ENCODE measurements around the gene SNX3.
A peak's percentile ranks its signal among the peaks of the same experiment; 100 is the strongest.

The SNX3 gene

GRCh38 chr6:108200631-108201030 lies 60.2 kb downstream of the SNX3 start:
- no peaks in the 10 kb centered on the region for H3K9me3 ChIP-seq (ENCODE audit: severe bottlenecking)
- no peaks in the 10 kb centered on the region for H3K27me3 ChIP-seq (ENCODE audit: insufficient read depth, poor library complexity, severe bottlenecking)
- no peak overlapping the region for H3K4me3 ChIP-seq (ENCODE audit: severe bottlenecking)
- ATAC-seq (ENCODE audit: low read depth): peak; percentile 95
- H3K36me3 ChIP-seq (ENCODE audit: low read depth): no peaks in the 10 kb centered on the region
- peak; percentile 71 for DNase-seq (ENCODE audit: low spot score)
- TF ChIP-seq, protein P1, sequence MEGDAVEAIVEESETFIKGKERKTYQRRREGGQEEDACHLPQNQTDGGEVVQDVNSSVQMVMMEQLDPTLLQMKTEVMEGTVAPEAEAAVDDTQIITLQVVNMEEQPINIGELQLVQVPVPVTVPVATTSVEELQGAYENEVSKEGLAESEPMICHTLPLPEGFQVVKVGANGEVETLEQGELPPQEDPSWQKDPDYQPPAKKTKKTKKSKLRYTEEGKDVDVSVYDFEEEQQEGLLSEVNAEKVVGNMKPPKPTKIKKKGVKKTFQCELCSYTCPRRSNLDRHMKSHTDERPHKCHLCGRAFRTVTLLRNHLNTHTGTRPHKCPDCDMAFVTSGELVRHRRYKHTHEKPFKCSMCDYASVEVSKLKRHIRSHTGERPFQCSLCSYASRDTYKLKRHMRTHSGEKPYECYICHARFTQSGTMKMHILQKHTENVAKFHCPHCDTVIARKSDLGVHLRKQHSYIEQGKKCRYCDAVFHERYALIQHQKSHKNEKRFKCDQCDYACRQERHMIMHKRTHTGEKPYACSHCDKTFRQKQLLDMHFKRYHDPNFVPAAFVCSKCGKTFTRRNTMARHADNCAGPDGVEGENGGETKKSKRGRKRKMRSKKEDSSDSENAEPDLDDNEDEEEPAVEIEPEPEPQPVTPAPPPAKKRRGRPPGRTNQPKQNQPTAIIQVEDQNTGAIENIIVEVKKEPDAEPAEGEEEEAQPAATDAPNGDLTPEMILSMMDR (IDR thresholded peaks at IDR 0.05; ENCODE audit: poor library complexity, severe bottlenecking): no peak
- peaks cover 6% of the 10 kb centered on the region for H3K4me1 ChIP-seq (ENCODE audit: insufficient read depth, poor library complexity, severe bottlenecking)
- H3K27ac ChIP-seq (ENCODE audit: poor library complexity, severe bottlenecking): no peak overlapping the region

DNA sequence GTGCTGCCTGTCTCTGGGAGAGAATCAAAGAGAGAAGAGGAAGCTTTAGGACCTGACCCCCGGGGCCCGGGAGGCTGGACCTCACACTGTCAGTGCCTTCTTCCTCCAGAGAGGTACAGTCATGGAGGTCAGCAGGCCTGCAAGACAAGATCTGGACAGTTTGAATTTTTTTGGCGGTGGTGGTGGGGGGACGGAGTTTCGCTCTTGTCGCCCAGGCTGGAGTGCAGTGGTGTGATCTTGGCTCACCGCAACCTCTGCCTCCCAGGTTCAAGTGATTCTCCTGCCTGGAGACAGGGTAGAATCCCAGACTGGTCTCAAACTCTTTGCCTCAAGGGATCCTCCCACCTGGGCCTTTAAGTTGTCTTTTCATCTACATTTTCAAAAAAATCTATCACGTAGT lies 60.7 kb downstream of the SNX3 start:
- TF ChIP-seq, protein P1 (IDR thresholded peaks at IDR 0.05; ENCODE audit: poor library complexity, severe bottlenecking): no peak
- H3K4me1 ChIP-seq (ENCODE audit: insufficient read depth, poor library complexity, severe bottlenecking): peaks cover 6% of the 10 kb centered on the region
- no peak overlapping the region for H3K27ac ChIP-seq (ENCODE audit: poor library complexity, severe bottlenecking)
- H3K4me3 ChIP-seq (ENCODE audit: severe bottlenecking): no peak overlapping the region
- no peaks in the 10 kb centered on the region for H3K27me3 ChIP-seq (ENCODE audit: insufficient read depth, poor library complexity, severe bottlenecking)
- no peaks in the 10 kb centered on the region for H3K9me3 ChIP-seq (ENCODE audit: severe bottlenecking)
- no peaks in the 10 kb centered on the region for H3K36me3 ChIP-seq (ENCODE audit: low read depth)
- no peak for DNase-seq (ENCODE audit: low spot score)
- no peak for ATAC-seq (ENCODE audit: low read depth)

DNA sequence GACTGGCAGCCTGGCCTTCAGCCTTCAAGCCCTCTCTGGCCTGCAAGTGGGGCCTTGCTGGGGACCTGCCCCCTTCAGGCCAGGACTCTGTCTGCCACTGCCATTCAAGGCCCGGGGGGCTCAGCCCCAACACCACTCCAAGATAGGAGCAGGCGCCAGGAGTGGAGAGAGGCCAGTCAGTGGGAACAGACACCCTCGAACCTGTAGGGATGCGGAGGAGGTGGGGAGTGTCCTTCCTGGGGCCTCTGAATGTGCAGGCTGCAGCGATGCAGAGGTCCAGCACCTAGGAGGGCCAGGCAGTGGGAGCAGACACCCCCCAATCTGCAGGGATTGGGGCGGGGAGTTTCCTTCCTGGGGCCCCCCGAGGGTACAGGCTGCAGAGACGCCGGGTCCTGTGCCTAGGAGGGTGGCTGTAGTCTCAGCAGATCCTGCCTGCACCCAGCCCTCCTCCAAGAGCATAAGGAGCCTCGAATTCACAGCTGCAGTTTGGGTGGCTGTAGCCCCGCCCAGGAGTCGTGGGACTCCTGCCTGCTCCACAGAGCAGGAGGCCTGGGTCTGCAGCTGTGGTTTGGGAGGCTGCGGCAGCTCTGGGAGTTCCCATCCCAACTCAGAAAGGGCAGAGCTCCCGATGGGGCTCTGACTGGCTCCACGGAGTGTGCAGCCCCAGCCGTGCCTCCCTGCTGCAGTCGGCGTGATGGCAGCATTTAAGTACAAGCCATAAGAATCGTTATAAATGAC lies 61.9 kb downstream of the SNX3 start:
- no peak overlapping the region for H3K4me3 ChIP-seq (ENCODE audit: severe bottlenecking)
- no peaks in the 10 kb centered on the region for H3K27me3 ChIP-seq (ENCODE audit: insufficient read depth, poor library complexity, severe bottlenecking)
- no peaks in the 10 kb centered on the region for H3K36me3 ChIP-seq (ENCODE audit: low read depth)
- no peak for DNase-seq (ENCODE audit: low spot score)
- peaks cover 6% of the 10 kb centered on the region for H3K4me1 ChIP-seq (ENCODE audit: insufficient read depth, poor library complexity, severe bottlenecking)
- no peaks in the 10 kb centered on the region for H3K9me3 ChIP-seq (ENCODE audit: severe bottlenecking)
- TF ChIP-seq, protein P1 (IDR thresholded peaks at IDR 0.05; ENCODE audit: poor library complexity, severe bottlenecking): no peak
- ATAC-seq (ENCODE audit: low read depth): no peak
- no peak overlapping the region for H3K27ac ChIP-seq (ENCODE audit: poor library complexity, severe bottlenecking)

- H3K27me3 ChIP-seq (ENCODE audit: insufficient read depth, poor library complexity, severe bottlenecking): no peaks in the 10 kb centered on the region
- H3K27ac ChIP-seq (ENCODE audit: poor library complexity, severe bottlenecking): no peak overlapping the region
- no peaks in the 10 kb centered on the region for H3K36me3 ChIP-seq (ENCODE audit: low read depth)
- TF ChIP-seq, protein P1 (IDR thresholded peaks at IDR 0.05; ENCODE audit: poor library complexity, severe bottlenecking): no peak
- no peak for ATAC-seq (ENCODE audit: low read depth)
- H3K9me3 ChIP-seq (ENCODE audit: severe bottlenecking): no peaks in the 10 kb centered on the region
- no peaks in the 10 kb centered on the region for H3K4me1 ChIP-seq (ENCODE audit: insufficient read depth, poor library complexity, severe bottlenecking)
- no peak for DNase-seq (ENCODE audit: low spot score)
- no peak overlapping the region for H3K4me3 ChIP-seq (ENCODE audit: severe bottlenecking)
These were observed 65.6 kb downstream of the SNX3 start for GRCh38 chr6:108195209-108195608.

DNA sequence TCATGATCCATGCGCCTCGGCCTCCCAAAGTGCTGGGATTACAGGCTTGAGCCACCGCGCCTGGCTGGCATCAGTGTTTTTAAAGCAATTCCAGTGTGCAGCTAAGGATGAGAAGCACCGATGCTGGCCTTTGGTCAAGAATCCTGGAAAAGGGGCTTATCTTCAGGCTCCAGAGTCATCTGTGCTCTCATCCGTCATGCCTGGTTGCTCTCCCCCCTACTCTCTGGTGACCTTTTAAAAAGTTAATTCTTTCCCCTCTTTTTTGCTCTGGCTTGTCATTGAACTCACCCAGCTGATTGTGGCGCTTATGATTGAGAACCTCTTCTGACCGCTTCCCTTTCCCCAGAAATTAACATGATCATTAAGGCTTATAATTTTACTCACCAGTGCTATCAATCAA lies 66.3 kb downstream of the SNX3 start:
- ATAC-seq (ENCODE audit: low read depth): no peak
- no peak for DNase-seq (ENCODE audit: low spot score)
- no peak overlapping the region for H3K27ac ChIP-seq (ENCODE audit: poor library complexity, severe bottlenecking)
- no peaks in the 10 kb centered on the region for H3K4me1 ChIP-seq (ENCODE audit: insufficient read depth, poor library complexity, severe bottlenecking)
- H3K9me3 ChIP-seq (ENCODE audit: severe bottlenecking): no peaks in the 10 kb centered on the region
- no peaks in the 10 kb centered on the region for H3K27me3 ChIP-seq (ENCODE audit: insufficient read depth, poor library complexity, severe bottlenecking)
- TF ChIP-seq, protein P1 (IDR thresholded peaks at IDR 0.05; ENCODE audit: poor library complexity, severe bottlenecking): no peak
- H3K4me3 ChIP-seq (ENCODE audit: severe bottlenecking): no peak overlapping the region
- no peaks in the 10 kb centered on the region for H3K36me3 ChIP-seq (ENCODE audit: low read depth)

Data from RWPE2 (cell line).